Keratinocyte (primary cell): Measurements from ENCODE around the gene SLC16A13.

ENCODE experiments used
- EZH2 ChIP-seq: IDR thresholded peaks from one replicate; pipeline ENCODE4 v1.6.1; 2012; ENCODE audit warnings: inconsistent platforms, mild to moderate bottlenecking, low read length, moderate library complexity
- TF ChIP-seq, protein P1 (sequence below), 3 experiments: IDR thresholded peaks in 1 of 3; conservative IDR thresholded peaks in 1 of 3; optimal IDR thresholded peaks in 1 of 3; 2 replicates in 2 of 3; 3 replicates in 1 of 3; pipeline versions ENCODE3 to v1.5.1; 2011; ENCODE audit warnings: low read length in 3 of 3, mild to moderate bottlenecking in 3 of 3, moderate library complexity in 2 of 3, control low read depth in 1 of 3, inconsistent platforms in 1 of 3; ENCODE audit not compliant: insufficient read depth in 2 of 3; ENCODE audit errors: extremely low read depth in 1 of 3

DNA sequence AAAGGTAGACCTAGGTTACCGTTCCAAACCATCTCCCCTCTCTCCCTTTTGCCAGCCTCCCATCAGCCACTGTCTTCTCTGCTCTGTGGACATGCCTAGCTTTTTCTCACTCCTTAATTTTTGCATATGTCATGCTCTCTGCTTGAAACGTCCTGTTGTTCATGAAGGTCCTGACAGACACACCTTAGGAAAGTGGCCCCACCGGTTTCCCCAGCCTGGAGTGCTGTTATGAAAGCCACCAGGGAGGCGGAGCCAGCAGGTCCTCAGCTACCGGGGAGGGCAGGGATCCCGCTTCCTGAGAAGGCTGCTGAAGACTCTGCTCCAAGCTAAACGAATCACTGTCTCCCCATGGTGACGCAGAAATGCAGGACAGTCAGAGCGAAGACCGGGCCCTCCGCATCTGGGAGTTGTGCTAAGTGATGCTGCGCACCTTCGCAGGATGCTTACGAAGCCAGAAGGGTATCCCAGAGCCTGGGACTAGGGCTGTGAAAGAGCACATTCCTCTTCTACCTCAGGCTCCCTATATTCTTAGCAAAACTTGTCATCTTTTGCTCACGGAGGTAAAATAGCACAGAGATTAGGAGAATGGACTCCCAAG is 10.4 kb downstream of the SLC16A13 start:
- TF ChIP-seq, protein P1, sequence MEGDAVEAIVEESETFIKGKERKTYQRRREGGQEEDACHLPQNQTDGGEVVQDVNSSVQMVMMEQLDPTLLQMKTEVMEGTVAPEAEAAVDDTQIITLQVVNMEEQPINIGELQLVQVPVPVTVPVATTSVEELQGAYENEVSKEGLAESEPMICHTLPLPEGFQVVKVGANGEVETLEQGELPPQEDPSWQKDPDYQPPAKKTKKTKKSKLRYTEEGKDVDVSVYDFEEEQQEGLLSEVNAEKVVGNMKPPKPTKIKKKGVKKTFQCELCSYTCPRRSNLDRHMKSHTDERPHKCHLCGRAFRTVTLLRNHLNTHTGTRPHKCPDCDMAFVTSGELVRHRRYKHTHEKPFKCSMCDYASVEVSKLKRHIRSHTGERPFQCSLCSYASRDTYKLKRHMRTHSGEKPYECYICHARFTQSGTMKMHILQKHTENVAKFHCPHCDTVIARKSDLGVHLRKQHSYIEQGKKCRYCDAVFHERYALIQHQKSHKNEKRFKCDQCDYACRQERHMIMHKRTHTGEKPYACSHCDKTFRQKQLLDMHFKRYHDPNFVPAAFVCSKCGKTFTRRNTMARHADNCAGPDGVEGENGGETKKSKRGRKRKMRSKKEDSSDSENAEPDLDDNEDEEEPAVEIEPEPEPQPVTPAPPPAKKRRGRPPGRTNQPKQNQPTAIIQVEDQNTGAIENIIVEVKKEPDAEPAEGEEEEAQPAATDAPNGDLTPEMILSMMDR (optimal IDR thresholded peaks at IDR 0.05 in 1 of 3, IDR thresholded peaks at IDR 0.05 in 1 of 3, conservative IDR thresholded peaks at IDR 0.05 in 1 of 3; ENCODE audit: extremely low read depth in 1 of 3, insufficient read depth in 2 of 3, low read length in 3 of 3) = no peak
- no peak for TF ChIP-seq EZH2
